ENCODE measurements around the gene RGCC.
"Not testable (repeated sequence)": the region's sequence is repeated elsewhere in the genome, so short reads cannot be mapped to it uniquely, and the experiment has no call there.

The RGCC gene

GRCh38 chr13:41503356-41503755 is 46.0 kb downstream of the RGCC start:
- no peak for TF ChIP-seq CTCF (IDR thresholded peaks at IDR 0.05; ENCODE audit: low read depth, low read length, missing control alignments)
- no peak for DNase-seq (ENCODE audit: low read depth)
- no peak overlapping the region for H3K4me3 ChIP-seq (ENCODE audit: low read depth, low read length)

- DNase-seq (ENCODE audit: low read depth); H3K4me3 ChIP-seq (ENCODE audit: low read depth, low read length): not testable (repeated sequence)
These were observed 47.3 kb downstream of the RGCC start for GRCh38 chr13:41504657-41505056.

- no peak for TF ChIP-seq CTCF (IDR thresholded peaks at IDR 0.05; ENCODE audit: low read depth, low read length, missing control alignments)
- no peak for DNase-seq (ENCODE audit: low read depth)
- no peak overlapping the region for H3K4me3 ChIP-seq (ENCODE audit: low read depth, low read length)
These were observed 48.0 kb downstream of the RGCC start for GRCh38 chr13:41505209-41505835.

DNA sequence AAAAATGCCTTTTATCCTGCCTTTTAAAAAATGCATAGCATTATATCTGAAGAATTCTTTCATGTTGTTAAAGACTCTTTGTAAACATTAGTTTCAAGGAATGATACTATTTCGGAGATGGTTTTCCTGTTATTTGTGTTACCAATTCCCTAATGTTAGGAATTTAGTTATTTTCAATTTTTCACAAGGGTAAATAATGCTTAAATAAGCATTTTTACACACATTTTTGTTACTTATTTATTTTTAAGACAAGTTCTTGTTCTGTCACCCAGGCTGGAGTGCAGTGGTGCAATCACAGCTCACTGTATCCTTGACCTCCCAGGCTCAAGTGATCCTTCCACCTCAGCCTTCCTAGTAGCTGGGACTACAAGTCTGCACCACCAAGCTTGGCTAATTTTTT is 49.0 kb downstream of the RGCC start:
- no peak for TF ChIP-seq CTCF (IDR thresholded peaks at IDR 0.05; ENCODE audit: low read depth, low read length, missing control alignments)
- H3K4me3 ChIP-seq (ENCODE audit: low read depth, low read length), result no peak overlapping the region
- no peak for DNase-seq (ENCODE audit: low read depth)

GRCh38 chr13:41509971-41510370 is 52.6 kb downstream of the RGCC start:
- DNase-seq (ENCODE audit: low read depth), result no peak
- H3K4me3 ChIP-seq (ENCODE audit: low read depth, low read length), result no peak overlapping the region
- no peak for TF ChIP-seq CTCF (IDR thresholded peaks at IDR 0.05; ENCODE audit: low read depth, low read length, missing control alignments)

DNA sequence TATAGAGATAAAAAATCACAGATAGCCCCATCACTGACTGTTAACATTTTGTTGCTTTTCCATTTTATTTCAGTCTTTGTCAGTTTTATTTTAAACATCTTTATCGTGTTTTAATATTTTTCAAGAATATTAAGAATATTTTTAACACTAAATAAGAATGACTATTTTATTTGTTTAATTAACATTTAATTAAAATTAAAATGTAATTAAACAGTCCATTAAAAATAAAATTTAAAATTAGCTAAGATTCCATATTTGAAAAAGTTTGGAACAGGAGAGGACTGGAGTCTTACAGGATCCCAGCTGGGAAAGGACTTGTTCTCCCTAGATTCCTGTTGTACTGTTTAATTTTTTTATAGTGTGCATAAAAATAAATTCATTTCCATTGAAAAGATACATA is 54.5 kb downstream of the RGCC start:
- no peak for TF ChIP-seq CTCF (IDR thresholded peaks at IDR 0.05; ENCODE audit: low read depth, low read length, missing control alignments)
- no peak overlapping the region for H3K4me3 ChIP-seq (ENCODE audit: low read depth, low read length)
- DNase-seq (ENCODE audit: low read depth), result no peak

GRCh38 chr13:41512441-41512840 is 55.1 kb downstream of the RGCC start:
- TF ChIP-seq CTCF (IDR thresholded peaks at IDR 0.05; ENCODE audit: low read depth, low read length, missing control alignments), result no peak
- no peak for DNase-seq (ENCODE audit: low read depth)
- H3K4me3 ChIP-seq (ENCODE audit: low read depth, low read length), result no peak overlapping the region

All from GM12864 (cell line).